Right atrium auricular region (tissue), 2 donors: ENCODE results near the gene SORCS3. TPM values are rescaled to one million over a fixed set of nuclear protein-coding genes. Genes with fewer than 3 reads are reported as not detected.

Source experiments
- DNase-seq: peaks from one replicate; pipeline ENCODE4 v3.0.0-alpha.2; 2019; ENCODE audit warnings: low spot score
- H3K27ac ChIP-seq, 2 donors: fragments of 200-600 bp; sonication (generic); 1 replicate in 1 of 2; 2 replicates in 1 of 2; pipeline ENCODE4 v1.5.1; 2016 to 2019
- H3K27me3 ChIP-seq, 2 donors: fragments of 200-600 bp; sonication (generic); one replicate each; pipeline versions ENCODE4 v1.5.1 to v1.6.0; 2017 to 2019
- H3K36me3 ChIP-seq: fragments of 200-600 bp; sonication (generic); one replicate; pipeline ENCODE4 v1.5.1; 2016
- H3K4me1 ChIP-seq, 2 donors: fragments of 200-600 bp; sonication (generic); one replicate each; pipeline versions ENCODE4 v1.5.1 to v1.6.0; 2017 to 2019
- H3K4me3 ChIP-seq, 2 donors: fragments of 200-600 bp; sonication (generic); 1 replicate in 1 of 2; 2 replicates in 1 of 2; pipeline ENCODE4 v1.5.1; 2017 to 2019; ENCODE audit warnings: mild to moderate bottlenecking in 1 of 2, moderate library complexity in 1 of 2
- H3K9me3 ChIP-seq, 2 donors: fragments of 200-600 bp; sonication (generic); one replicate each; pipeline ENCODE4 v1.5.1; 2019
- CTCF ChIP-seq, 2 donors: fragments of 200-600 bp; sonication (generic); IDR thresholded peaks; one replicate each; pipeline ENCODE4 v1.5.1; 2019; ENCODE audit warnings: antibody characterized with exemption in 2 of 2
- total RNA-seq, 2 donors: library from RNA; depleted of rRNA; stranded (reverse); fragments of >200 nt; gene quantifications; one replicate each; pipeline ENCODE4 v1.1.0, GENCODE V29; 2016

Gene SORCS3
- total RNA-seq, 2 donors from 2014 or later, result 0.07 TPM; not detected in 1

GRCh38 chr10:104630731-104631130 lies 10.4 kb upstream of the SORCS3 start:
- TF ChIP-seq CTCF (IDR thresholded peaks at IDR 0.05), result no peak
- Histone ChIP-seq H3K4me3 (no peak overlapping the region), H3K4me1 (no peaks in the 10 kb centered on the region), H3K27me3 (no peaks in the 10 kb centered on the region), H3K27ac (no peak overlapping the region), H3K9me3 (no peaks in the 10 kb centered on the region), H3K36me3 (no peaks in the 10 kb centered on the region)
- DNase-seq, result no peak

GRCh38 chr10:104631946-104632345 lies 9.1 kb upstream of the SORCS3 start:
- Histone ChIP-seq H3K9me3 (no peaks in the 10 kb centered on the region), H3K27ac (no peak overlapping the region), H3K4me3 (no peak overlapping the region), H3K36me3 (no peaks in the 10 kb centered on the region), H3K4me1 (no peaks in the 10 kb centered on the region), H3K27me3 (no peaks in the 10 kb centered on the region)
- no peak for TF ChIP-seq CTCF (IDR thresholded peaks at IDR 0.05)
- no peak for DNase-seq

- H3K9me3 ChIP-seq, result no peaks in the 10 kb centered on the region
- H3K27ac ChIP-seq, result no peak overlapping the region
- H3K36me3 ChIP-seq, result no peaks in the 10 kb centered on the region
- no peak for DNase-seq
- H3K27me3 ChIP-seq, result peaks cover 0 to 7% of the 10 kb centered on the region in 2 donors
- peak; percentile 48 to 54 for TF ChIP-seq CTCF (IDR thresholded peaks at IDR 0.05)
- H3K4me1 ChIP-seq, result peaks cover 0 to 25% of the 10 kb centered on the region in 2 donors
- H3K4me3 ChIP-seq, result peak overlapping the region in 1 of 2 donors; percentile 24
These were observed 2.1 kb upstream of the SORCS3 start for GRCh38 chr10:104638861-104639589.

- DNase-seq, result no peak
- Histone ChIP-seq H3K27me3 (peaks cover 0 to 7% of the 10 kb centered on the region in 2 donors), H3K9me3 (no peaks in the 10 kb centered on the region), H3K36me3 (no peaks in the 10 kb centered on the region), H3K4me3 (peak overlapping the region in 1 of 2 donors; percentile 33), H3K4me1 (peaks cover 0 to 25% of the 10 kb centered on the region in 2 donors), H3K27ac (no peak overlapping the region)
- TF ChIP-seq CTCF (IDR thresholded peaks at IDR 0.05), result no peak
These were observed 1.3 kb upstream of the SORCS3 start for GRCh38 chr10:104639590-104640338.

GRCh38 chr10:104640339-104641186 lies 527 bp upstream of the SORCS3 start:
- peaks cover 0 to 25% of the 10 kb centered on the region in 2 donors for H3K4me1 ChIP-seq
- DNase-seq, result no peak
- no peak for TF ChIP-seq CTCF (IDR thresholded peaks at IDR 0.05)
- H3K4me3 ChIP-seq, result peak overlapping the region in 1 of 2 donors; percentile 33
- no peak overlapping the region for H3K27ac ChIP-seq
- H3K27me3 ChIP-seq, result peaks cover 0 to 7% of the 10 kb centered on the region in 2 donors
- no peaks in the 10 kb centered on the region for H3K36me3 ChIP-seq
- H3K9me3 ChIP-seq, result no peaks in the 10 kb centered on the region
